Measurements from ENCODE around the gene CD38.

CD38 gene

DNA sequence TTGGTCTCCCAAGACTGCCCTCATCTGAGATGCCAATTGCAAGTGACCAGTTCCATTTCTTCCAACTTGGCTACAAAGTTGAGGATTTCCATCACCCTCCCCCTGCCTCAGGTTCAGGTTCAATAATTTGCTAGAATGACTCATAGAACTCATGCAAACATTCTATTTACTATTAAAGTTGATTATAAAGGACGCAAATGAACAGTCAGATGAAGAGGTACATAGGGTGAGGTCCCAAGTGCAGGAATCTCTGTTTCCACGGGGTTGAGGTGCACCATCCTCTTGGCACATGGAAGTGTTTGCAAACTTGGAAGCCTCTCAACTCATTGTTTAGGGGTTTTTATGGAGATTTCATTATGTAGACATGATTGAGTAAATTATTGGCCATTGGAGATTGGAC, 119.4 kb downstream of the CD38 start:
- Histone ChIP-seq H2AFZ (no peak overlapping the region), H3K4me3 (ENCODE audit: low read depth, low read length) (no peak overlapping the region), H3K4me1 (no peaks in the 10 kb centered on the region), H3K27ac (no peak overlapping the region), H3K79me2 (no peaks in the 10 kb centered on the region), H3K4me2 (ENCODE audit: low read length) (no peak overlapping the region), H3K36me3 (ENCODE audit: control insufficient read depth, insufficient read depth, low read length) (no peaks in the 10 kb centered on the region), H3K9me3 (ENCODE audit: control insufficient read depth, low read length) (no peaks in the 10 kb centered on the region), H3K27me3 (ENCODE audit: control insufficient read depth, insufficient read depth, low read length) (no peaks in the 10 kb centered on the region), H3K9ac (no peak overlapping the region)
- TF ChIP-seq, protein P1, sequence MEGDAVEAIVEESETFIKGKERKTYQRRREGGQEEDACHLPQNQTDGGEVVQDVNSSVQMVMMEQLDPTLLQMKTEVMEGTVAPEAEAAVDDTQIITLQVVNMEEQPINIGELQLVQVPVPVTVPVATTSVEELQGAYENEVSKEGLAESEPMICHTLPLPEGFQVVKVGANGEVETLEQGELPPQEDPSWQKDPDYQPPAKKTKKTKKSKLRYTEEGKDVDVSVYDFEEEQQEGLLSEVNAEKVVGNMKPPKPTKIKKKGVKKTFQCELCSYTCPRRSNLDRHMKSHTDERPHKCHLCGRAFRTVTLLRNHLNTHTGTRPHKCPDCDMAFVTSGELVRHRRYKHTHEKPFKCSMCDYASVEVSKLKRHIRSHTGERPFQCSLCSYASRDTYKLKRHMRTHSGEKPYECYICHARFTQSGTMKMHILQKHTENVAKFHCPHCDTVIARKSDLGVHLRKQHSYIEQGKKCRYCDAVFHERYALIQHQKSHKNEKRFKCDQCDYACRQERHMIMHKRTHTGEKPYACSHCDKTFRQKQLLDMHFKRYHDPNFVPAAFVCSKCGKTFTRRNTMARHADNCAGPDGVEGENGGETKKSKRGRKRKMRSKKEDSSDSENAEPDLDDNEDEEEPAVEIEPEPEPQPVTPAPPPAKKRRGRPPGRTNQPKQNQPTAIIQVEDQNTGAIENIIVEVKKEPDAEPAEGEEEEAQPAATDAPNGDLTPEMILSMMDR (IDR thresholded peaks at IDR 0.05), result no peak

DNA sequence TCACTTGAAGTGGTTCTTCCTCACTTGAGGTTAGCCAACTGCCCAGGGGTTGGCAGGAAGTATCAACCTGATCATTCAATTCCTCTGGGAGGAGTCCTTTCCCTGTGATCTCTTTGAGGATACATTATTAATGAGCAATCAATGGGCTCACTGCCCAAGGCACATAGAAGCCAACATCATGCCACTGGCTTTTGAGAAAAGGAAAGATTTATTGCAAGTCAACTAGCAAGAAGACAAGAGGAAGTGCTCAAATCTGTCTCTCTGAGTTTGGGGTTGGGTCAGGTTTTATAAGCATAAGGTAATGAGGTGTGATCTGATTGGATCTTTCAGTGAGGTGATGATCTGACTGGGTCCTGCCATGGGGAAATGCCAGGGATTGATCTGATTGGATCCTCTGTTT, 120.8 kb downstream of the CD38 start:
- H3K36me3 ChIP-seq (ENCODE audit: control insufficient read depth, insufficient read depth, low read length), result no peaks in the 10 kb centered on the region
- H3K4me2 ChIP-seq (ENCODE audit: low read length), result no peak overlapping the region
- H2AFZ ChIP-seq, result no peak overlapping the region
- H3K27me3 ChIP-seq (ENCODE audit: control insufficient read depth, insufficient read depth, low read length), result no peaks in the 10 kb centered on the region
- no peaks in the 10 kb centered on the region for H3K4me1 ChIP-seq
- H3K4me3 ChIP-seq (ENCODE audit: low read depth, low read length), result no peak overlapping the region
- H3K9ac ChIP-seq, result no peak overlapping the region
- TF ChIP-seq, protein P1 (IDR thresholded peaks at IDR 0.05), result no peak
- H3K9me3 ChIP-seq (ENCODE audit: control insufficient read depth, low read length), result no peaks in the 10 kb centered on the region
- no peaks in the 10 kb centered on the region for H3K79me2 ChIP-seq
- no peak overlapping the region for H3K27ac ChIP-seq

DNA sequence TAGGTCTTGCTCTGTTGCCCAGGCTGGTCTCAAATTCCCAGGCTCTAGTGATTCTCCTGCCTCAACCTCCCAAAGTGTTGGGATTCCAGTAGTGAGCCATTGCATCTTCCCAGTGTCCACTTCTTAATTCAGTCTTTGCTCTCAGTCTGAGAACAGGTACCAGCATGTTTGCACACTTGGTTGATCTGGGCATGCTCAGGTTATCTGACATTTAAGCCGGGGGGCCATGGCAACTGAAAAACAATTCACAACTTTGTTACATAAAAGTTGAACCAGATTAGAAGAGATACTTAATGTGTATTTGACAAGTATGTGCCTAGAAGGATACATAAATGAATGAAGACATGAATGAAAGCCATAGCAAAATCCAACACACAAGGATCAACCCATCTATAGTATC, 121.4 kb downstream of the CD38 start:
- TF ChIP-seq, protein P1 (IDR thresholded peaks at IDR 0.05), result no peak
- H2AFZ ChIP-seq, result no peak overlapping the region
- no peak overlapping the region for H3K27ac ChIP-seq
- no peaks in the 10 kb centered on the region for H3K9me3 ChIP-seq (ENCODE audit: control insufficient read depth, low read length)
- no peak overlapping the region for H3K9ac ChIP-seq
- no peak overlapping the region for H3K4me2 ChIP-seq (ENCODE audit: low read length)
- no peaks in the 10 kb centered on the region for H3K27me3 ChIP-seq (ENCODE audit: control insufficient read depth, insufficient read depth, low read length)
- no peaks in the 10 kb centered on the region for H3K4me1 ChIP-seq
- no peaks in the 10 kb centered on the region for H3K79me2 ChIP-seq
- H3K4me3 ChIP-seq (ENCODE audit: low read depth, low read length), result no peak overlapping the region
- H3K36me3 ChIP-seq (ENCODE audit: control insufficient read depth, insufficient read depth, low read length), result no peaks in the 10 kb centered on the region

DNA sequence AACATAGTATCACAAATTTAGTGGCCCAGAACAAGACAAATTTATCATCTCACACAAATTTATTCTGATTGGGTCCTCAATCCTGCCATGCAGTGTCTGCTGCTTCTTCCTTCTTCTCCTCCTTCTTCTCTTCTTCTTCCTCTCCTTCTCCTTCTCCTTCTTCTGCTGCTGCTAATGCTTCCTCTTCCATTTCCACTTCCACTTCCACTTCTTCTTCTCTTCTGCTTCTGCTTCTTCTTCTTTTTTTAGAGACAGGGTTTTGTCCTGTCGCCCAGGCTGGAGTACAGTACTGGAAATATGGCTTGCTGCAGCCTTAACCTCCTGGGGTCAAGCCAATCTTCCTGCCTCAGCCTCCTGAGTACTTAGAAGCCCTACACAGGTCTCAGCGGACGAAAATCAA, 122.9 kb downstream of the CD38 start:
- no peak overlapping the region for H3K9ac ChIP-seq
- H3K4me3 ChIP-seq (ENCODE audit: low read depth, low read length), result no peak overlapping the region
- no peak overlapping the region for H3K4me2 ChIP-seq (ENCODE audit: low read length)
- H3K4me1 ChIP-seq, result no peaks in the 10 kb centered on the region
- no peaks in the 10 kb centered on the region for H3K79me2 ChIP-seq
- H3K36me3 ChIP-seq (ENCODE audit: control insufficient read depth, insufficient read depth, low read length), result no peaks in the 10 kb centered on the region
- no peak overlapping the region for H2AFZ ChIP-seq
- no peak overlapping the region for H3K27ac ChIP-seq
- H3K9me3 ChIP-seq (ENCODE audit: control insufficient read depth, low read length), result no peaks in the 10 kb centered on the region
- no peaks in the 10 kb centered on the region for H3K27me3 ChIP-seq (ENCODE audit: control insufficient read depth, insufficient read depth, low read length)
- TF ChIP-seq, protein P1 (IDR thresholded peaks at IDR 0.05), result no peak

DNA sequence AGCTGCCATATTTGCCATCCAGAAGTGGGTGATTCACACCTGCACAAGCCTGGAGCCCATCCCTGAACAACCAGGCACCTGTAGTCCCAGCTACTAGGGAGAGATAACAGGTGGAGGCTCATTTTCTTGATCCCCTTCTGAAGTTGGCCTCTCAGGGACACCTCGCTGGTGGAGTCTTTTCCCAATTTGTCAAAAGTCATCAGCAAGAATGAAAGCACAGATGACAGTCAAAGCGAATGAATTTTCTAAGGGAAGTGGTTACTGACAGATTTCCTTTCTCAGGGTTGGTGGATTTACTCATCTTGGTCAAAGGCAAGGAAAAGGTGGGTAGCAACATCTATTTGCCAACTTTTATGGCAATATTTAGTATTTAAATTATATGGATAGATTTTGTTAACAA, 123.9 kb downstream of the CD38 start:
- TF ChIP-seq, protein P1 (IDR thresholded peaks at IDR 0.05), result no peak
- no peak overlapping the region for H3K4me2 ChIP-seq (ENCODE audit: low read length)
- H3K9me3 ChIP-seq (ENCODE audit: control insufficient read depth, low read length), result no peaks in the 10 kb centered on the region
- H3K36me3 ChIP-seq (ENCODE audit: control insufficient read depth, insufficient read depth, low read length), result no peaks in the 10 kb centered on the region
- no peak overlapping the region for H2AFZ ChIP-seq
- no peak overlapping the region for H3K9ac ChIP-seq
- H3K4me1 ChIP-seq, result no peaks in the 10 kb centered on the region
- no peak overlapping the region for H3K4me3 ChIP-seq (ENCODE audit: low read depth, low read length)
- H3K27me3 ChIP-seq (ENCODE audit: control insufficient read depth, insufficient read depth, low read length), result no peaks in the 10 kb centered on the region
- no peak overlapping the region for H3K27ac ChIP-seq
- H3K79me2 ChIP-seq, result no peaks in the 10 kb centered on the region

Data from parathyroid adenoma (tissue), 2 donors.